OCI-LY7 (cell line): ENCODE measurements around the gene ULK4.

Experiments
- EZH2phosphoT487 ChIP-seq: fragments of 200-600 bp; sonication (generic); IDR thresholded peaks from 2 replicates; pipeline ENCODE4 v1.6.1; 2018; ENCODE audit warnings: low read depth, borderline replicate concordance, mild to moderate bottlenecking, mixed run types, antibody characterized with exemption, low read length, moderate library complexity, mixed read lengths
- TF ChIP-seq, protein P1 (sequence below): fragments of 200-600 bp; sonication (generic); conservative IDR thresholded peaks from 2 replicates; pipeline ENCODE4 v1.5.1; 2014; ENCODE audit warnings: mild to moderate bottlenecking, antibody characterized with exemption, low read length, moderate library complexity, mixed read lengths

- TF ChIP-seq, protein P1, sequence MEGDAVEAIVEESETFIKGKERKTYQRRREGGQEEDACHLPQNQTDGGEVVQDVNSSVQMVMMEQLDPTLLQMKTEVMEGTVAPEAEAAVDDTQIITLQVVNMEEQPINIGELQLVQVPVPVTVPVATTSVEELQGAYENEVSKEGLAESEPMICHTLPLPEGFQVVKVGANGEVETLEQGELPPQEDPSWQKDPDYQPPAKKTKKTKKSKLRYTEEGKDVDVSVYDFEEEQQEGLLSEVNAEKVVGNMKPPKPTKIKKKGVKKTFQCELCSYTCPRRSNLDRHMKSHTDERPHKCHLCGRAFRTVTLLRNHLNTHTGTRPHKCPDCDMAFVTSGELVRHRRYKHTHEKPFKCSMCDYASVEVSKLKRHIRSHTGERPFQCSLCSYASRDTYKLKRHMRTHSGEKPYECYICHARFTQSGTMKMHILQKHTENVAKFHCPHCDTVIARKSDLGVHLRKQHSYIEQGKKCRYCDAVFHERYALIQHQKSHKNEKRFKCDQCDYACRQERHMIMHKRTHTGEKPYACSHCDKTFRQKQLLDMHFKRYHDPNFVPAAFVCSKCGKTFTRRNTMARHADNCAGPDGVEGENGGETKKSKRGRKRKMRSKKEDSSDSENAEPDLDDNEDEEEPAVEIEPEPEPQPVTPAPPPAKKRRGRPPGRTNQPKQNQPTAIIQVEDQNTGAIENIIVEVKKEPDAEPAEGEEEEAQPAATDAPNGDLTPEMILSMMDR = no peak
- no peak for TF ChIP-seq EZH2phosphoT487
Measured at GRCh38 chr3:41681479-41681878, 280.4 kb downstream of the ULK4 start.
